Measurements from ENCODE around the gene PDE10A. TPM values are rescaled to one million over a fixed set of nuclear protein-coding genes. Genes with fewer than 3 reads are reported as not detected.

PDE10A gene
- total and polyA plus RNA-seq, 2 of the 13 experiments (the other 11 are each of a cell fraction or from before 2014, with no cell fraction given) = not detected

DNA sequence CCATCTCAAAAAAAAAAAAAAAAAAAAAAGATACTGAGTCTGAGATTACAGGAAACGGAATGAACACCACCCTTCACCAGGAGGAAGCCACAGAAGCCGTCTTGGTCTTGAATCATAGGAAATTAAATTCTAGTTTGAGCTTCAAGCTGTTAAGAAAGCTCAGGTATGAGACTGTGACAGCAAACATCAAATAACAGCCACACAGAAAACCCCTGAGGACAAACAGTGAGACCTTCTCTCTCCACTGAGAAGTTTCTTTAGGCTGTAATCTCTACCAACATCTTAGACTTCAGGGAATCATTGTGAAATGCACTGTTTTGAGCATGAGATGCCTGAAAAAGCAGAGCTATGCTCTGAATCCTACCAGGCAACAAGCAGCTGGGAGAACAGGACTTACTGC is 30.8 kb downstream of the PDE10A start:
- POLR2A ChIA-PET = no interaction called here
- in situ Hi-C loops (cut with HindIII; ENCODE audit: extremely low pct_ligation_motif_present, low pct_unique_long_range_greater_than_20kb) = no loop called here
- H3K27ac ChIP-seq (ENCODE audit: extremely low read length, insufficient read depth, low read length) = no peak overlapping the region
- peaks cover 0 to 32% of the 10 kb centered on the region in 2 experiments; a peak in 3 of 5 replicates for H3K27me3 ChIP-seq (ENCODE audit: control insufficient read depth in 1 of 2, insufficient read depth in 2 of 2, low read length in 2 of 2)
- CTCF ChIA-PET (ENCODE audit: low intra/inter-chr PET ratio, low total read pairs) = no interaction called here
- no peaks in the 10 kb centered on the region for H3K9me3 ChIP-seq (ENCODE audit: low read length)
- H3K9ac ChIP-seq (ENCODE audit: insufficient read depth, low read depth, low read length) = no peak overlapping the region
- no TSS peak for BruUV-seq (replicated peaks)
- 6% methylated on average over 2 of the region's 2 CpGs for WGBS (ENCODE audit: low lambda C conversion rate)
- no peaks in the 10 kb centered on the region for H3K36me3 ChIP-seq (replicated peaks in 1 of 2; ENCODE audit: control insufficient read depth in 1 of 2, insufficient read depth in 2 of 2, low read length in 2 of 2)
- no peaks in the 10 kb centered on the region for H4K20me1 ChIP-seq (ENCODE audit: insufficient read depth, low read length)
- ATAC-seq (no peak), DNase-seq (ENCODE audit: low spot score) (no peak), FAIRE-seq (no peak)
- H3K4me3 ChIP-seq (replicated peaks in 1 of 3; ENCODE audit: insufficient read depth in 1 of 3, low read depth in 2 of 3, low read length in 3 of 3) = no peak overlapping the region
- no peaks in the 10 kb centered on the region for H3K79me2 ChIP-seq (ENCODE audit: insufficient read depth, low read length)
- TF ChIP-seq, protein P1, sequence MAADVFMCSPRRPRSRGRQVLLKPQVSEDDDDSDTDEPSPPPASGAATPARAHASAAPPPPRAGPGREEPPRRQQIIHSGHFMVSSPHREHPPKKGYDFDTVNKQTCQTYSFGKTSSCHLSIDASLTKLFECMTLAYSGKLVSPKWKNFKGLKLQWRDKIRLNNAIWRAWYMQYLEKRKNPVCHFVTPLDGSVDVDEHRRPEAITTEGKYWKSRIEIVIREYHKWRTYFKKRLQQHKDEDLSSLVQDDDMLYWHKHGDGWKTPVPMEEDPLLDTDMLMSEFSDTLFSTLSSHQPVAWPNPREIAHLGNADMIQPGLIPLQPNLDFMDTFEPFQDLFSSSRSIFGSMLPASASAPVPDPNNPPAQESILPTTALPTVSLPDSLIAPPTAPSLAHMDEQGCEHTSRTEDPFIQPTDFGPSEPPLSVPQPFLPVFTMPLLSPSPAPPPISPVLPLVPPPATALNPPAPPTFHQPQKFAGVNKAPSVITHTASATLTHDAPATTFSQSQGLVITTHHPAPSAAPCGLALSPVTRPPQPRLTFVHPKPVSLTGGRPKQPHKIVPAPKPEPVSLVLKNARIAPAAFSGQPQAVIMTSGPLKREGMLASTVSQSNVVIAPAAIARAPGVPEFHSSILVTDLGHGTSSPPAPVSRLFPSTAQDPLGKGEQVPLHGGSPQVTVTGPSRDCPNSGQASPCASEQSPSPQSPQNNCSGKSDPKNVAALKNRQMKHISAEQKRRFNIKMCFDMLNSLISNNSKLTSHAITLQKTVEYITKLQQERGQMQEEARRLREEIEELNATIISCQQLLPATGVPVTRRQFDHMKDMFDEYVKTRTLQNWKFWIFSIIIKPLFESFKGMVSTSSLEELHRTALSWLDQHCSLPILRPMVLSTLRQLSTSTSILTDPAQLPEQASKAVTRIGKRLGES (CRISPR knock-in tag; IDR thresholded peaks at IDR 0.05; ENCODE audit: borderline replicate concordance) = no peak
- TF ChIP-seq ZNF713 (CRISPR knock-in tag; IDR thresholded peaks at IDR 0.05) (no peak), BRD4 (CRISPR knock-in tag; IDR thresholded peaks at IDR 0.05) (no peak), MATR3 (CRISPR knock-in tag; IDR thresholded peaks at IDR 0.05) (no peak)
- TF ChIP-seq, protein P2, sequence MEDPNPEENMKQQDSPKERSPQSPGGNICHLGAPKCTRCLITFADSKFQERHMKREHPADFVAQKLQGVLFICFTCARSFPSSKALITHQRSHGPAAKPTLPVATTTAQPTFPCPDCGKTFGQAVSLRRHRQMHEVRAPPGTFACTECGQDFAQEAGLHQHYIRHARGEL (CRISPR knock-in tag; IDR thresholded peaks at IDR 0.05) = no peak
- H3K4me1 ChIP-seq (ENCODE audit: insufficient read depth, low read length) = 0 out of 2 replicates have a peak, but pooled peaks cover 7% of the 10 kb centered on the region
- intact Hi-C loops (cut with micrococcal nuclease; ENCODE audit: unreplicated experiment) = no loop called here
- H3K4me2 ChIP-seq (ENCODE audit: low read depth, low read length) = no peak overlapping the region
- H2AFZ ChIP-seq (ENCODE audit: low read length) = no peak overlapping the region

DNA sequence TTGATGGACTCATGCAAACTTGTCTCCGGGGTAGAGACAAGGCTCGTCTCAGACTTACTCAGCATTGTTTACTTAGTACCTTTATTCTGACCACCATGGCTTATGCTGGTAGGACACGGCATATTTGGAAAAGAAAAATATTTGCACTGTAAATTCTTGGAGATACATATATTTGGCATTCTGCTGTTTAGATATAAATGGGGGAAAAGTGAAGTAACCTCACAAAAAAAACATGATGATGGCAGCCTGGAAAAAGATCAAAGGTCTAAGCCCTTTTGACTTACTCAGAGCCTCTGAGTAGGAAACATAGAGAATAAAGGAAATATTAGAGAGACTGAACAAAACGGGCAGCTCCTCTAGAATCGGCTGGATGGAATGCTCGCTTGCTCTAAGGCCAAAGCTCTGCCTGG is 32.5 kb downstream of the PDE10A start:
- H4K20me1 ChIP-seq (ENCODE audit: insufficient read depth, low read length) = no peaks in the 10 kb centered on the region
- FAIRE-seq = no peak
- in situ Hi-C loops (cut with HindIII; ENCODE audit: extremely low pct_ligation_motif_present, low pct_unique_long_range_greater_than_20kb) (no loop called here), intact Hi-C loops (cut with micrococcal nuclease; ENCODE audit: unreplicated experiment) (no loop called here)
- DNase-seq (ENCODE audit: low spot score) = no peak
- POLR2A ChIA-PET = no interaction called here
- no peak overlapping the region for H2AFZ ChIP-seq (ENCODE audit: low read length)
- H3K4me1 ChIP-seq (ENCODE audit: insufficient read depth, low read length) = 0 out of 2 replicates have a peak, but pooled peaks cover 7% of the 10 kb centered on the region
- H3K9me3 ChIP-seq (ENCODE audit: low read length) = no peaks in the 10 kb centered on the region
- no peaks in the 10 kb centered on the region for H3K79me2 ChIP-seq (ENCODE audit: insufficient read depth, low read length)
- no peak overlapping the region for H3K9ac ChIP-seq (ENCODE audit: insufficient read depth, low read depth, low read length)
- no peak overlapping the region for H3K4me3 ChIP-seq (replicated peaks in 1 of 3; ENCODE audit: insufficient read depth in 1 of 3, low read depth in 2 of 3, low read length in 3 of 3)
- WGBS (ENCODE audit: low lambda C conversion rate) = 11% methylated on average over 6 of the region's 6 CpGs
- no peaks in the 10 kb centered on the region for H3K36me3 ChIP-seq (replicated peaks in 1 of 2; ENCODE audit: control insufficient read depth in 1 of 2, insufficient read depth in 2 of 2, low read length in 2 of 2)
- H3K4me2 ChIP-seq (ENCODE audit: low read depth, low read length) = no peak overlapping the region
- CTCF ChIA-PET (ENCODE audit: low intra/inter-chr PET ratio, low total read pairs) = no interaction called here
- no peak for ATAC-seq
- H3K27me3 ChIP-seq (ENCODE audit: control insufficient read depth in 1 of 2, insufficient read depth in 2 of 2, low read length in 2 of 2) = peaks cover 0 to 37% of the 10 kb centered on the region in 2 experiments; a peak in 3 of 5 replicates
- H3K27ac ChIP-seq (ENCODE audit: extremely low read length, insufficient read depth, low read length) = no peak overlapping the region
- BruUV-seq (replicated peaks) = no TSS peak
- TF ChIP-seq ERF (CRISPR knock-in tag; IDR thresholded peaks at IDR 0.05) (no peak), ZNF501 (CRISPR knock-in tag; IDR thresholded peaks at IDR 0.05) (no peak)
- TF ChIP-seq, protein P3, sequence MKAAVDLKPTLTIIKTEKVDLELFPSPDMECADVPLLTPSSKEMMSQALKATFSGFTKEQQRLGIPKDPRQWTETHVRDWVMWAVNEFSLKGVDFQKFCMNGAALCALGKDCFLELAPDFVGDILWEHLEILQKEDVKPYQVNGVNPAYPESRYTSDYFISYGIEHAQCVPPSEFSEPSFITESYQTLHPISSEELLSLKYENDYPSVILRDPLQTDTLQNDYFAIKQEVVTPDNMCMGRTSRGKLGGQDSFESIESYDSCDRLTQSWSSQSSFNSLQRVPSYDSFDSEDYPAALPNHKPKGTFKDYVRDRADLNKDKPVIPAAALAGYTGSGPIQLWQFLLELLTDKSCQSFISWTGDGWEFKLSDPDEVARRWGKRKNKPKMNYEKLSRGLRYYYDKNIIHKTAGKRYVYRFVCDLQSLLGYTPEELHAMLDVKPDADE (CRISPR knock-in tag; IDR thresholded peaks at IDR 0.05) = no peak
- TF ChIP-seq, protein P4, sequence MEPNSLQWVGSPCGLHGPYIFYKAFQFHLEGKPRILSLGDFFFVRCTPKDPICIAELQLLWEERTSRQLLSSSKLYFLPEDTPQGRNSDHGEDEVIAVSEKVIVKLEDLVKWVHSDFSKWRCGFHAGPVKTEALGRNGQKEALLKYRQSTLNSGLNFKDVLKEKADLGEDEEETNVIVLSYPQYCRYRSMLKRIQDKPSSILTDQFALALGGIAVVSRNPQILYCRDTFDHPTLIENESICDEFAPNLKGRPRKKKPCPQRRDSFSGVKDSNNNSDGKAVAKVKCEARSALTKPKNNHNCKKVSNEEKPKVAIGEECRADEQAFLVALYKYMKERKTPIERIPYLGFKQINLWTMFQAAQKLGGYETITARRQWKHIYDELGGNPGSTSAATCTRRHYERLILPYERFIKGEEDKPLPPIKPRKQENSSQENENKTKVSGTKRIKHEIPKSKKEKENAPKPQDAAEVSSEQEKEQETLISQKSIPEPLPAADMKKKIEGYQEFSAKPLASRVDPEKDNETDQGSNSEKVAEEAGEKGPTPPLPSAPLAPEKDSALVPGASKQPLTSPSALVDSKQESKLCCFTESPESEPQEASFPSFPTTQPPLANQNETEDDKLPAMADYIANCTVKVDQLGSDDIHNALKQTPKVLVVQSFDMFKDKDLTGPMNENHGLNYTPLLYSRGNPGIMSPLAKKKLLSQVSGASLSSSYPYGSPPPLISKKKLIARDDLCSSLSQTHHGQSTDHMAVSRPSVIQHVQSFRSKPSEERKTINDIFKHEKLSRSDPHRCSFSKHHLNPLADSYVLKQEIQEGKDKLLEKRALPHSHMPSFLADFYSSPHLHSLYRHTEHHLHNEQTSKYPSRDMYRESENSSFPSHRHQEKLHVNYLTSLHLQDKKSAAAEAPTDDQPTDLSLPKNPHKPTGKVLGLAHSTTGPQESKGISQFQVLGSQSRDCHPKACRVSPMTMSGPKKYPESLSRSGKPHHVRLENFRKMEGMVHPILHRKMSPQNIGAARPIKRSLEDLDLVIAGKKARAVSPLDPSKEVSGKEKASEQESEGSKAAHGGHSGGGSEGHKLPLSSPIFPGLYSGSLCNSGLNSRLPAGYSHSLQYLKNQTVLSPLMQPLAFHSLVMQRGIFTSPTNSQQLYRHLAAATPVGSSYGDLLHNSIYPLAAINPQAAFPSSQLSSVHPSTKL (CRISPR knock-in tag; IDR thresholded peaks at IDR 0.05) = no peak

Data from HepG2 (cell line).